ENCODE data around the gene AIP.

AIP gene

DNA sequence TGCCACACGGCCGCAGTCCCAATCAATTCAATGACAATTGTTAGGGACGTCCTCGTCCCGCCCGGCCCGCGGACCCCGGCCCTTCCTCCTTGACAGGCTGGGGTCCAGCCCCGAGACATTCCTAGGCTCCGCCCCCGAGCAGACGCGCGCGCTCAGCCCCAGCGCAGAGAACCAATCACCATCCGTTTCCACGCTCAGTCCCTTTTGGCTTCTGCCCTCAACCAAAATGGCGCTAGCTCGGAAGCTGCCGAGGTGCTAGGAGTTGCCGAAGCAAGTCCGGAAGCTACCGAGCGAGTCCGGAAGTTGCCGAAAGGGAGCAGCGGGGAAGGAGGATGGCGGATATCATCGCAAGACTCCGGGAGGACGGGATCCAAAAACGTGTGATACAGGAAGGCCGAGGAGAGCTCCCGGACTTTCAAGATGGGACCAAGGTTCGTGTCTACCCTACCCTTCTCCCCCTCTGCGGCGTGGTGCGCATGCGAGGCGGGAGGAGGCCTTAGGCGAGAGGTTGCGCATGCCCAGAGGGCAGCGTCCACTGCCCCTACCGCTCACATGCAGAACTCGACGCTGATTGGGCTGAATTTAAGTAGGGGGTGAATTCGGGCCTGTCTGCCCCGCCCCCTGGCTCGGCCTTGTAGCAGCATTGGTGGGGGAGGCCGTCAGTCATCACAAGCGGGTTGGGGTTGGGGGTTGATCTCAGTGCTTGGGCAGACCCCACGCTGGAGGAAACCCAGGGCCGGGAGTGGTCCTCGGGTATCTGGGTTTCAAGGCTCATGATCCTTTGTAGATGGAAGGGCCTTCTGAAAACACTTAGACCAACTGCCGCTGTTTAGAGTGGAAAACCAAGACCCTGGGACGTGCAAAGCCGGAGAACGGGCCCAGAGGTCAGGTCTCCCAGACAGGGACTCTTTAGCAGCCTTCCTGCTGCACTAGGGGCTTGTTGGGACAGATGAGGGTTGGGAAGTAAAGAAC, at the start of gene AIP:
TSS of gene AIP (plus strand) at position 200 of the 972 bp plus-strand sequence. CDS start at position 333, 133 bp downstream.
- in situ Hi-C loops (cut with MboI; ENCODE audit: low sequenced_read_pairs) = no loop called here

DNA sequence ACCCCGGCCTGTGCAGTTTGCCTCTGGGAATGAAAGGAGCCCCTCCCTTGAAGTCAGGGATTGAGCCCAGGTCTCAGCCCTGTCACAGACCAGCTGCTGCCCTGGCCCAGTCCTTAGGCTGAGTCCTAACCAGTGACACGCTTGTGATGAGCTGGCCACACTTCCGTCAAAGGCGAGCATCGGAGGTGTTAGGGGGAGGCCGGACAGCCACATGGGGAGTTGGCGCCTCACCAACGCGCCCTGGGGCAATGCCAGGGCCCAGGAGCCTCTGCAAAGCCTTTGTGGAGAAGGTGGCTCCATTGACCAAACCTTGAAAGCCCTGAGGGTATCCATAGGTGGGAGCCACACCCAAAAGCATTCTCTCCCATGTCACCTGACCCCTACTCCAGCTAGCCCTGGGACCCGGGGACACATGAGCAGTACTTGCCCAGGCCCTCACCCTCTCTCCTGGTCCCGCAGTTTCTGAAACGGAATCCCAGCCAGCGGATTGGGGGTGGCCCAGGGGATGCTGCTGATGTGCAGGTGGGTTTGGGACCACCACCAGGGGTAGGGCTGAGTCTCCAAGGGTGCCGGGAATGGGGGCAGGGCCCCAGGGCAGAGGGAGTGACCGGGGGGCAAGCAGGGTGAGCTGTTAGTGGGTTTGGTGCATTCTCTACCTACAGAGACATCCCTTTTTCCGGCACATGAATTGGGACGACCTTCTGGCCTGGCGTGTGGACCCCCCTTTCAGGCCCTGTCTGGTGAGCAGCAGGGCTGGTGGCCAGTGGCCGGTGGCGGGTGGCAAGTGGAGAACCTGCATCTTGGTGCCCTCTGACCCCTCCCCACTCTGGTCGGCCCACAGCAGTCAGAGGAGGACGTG, 49.1 kb upstream of the AIP start:
- in situ Hi-C loops (cut with MboI; ENCODE audit: low sequenced_read_pairs) = no loop called here

DNA sequence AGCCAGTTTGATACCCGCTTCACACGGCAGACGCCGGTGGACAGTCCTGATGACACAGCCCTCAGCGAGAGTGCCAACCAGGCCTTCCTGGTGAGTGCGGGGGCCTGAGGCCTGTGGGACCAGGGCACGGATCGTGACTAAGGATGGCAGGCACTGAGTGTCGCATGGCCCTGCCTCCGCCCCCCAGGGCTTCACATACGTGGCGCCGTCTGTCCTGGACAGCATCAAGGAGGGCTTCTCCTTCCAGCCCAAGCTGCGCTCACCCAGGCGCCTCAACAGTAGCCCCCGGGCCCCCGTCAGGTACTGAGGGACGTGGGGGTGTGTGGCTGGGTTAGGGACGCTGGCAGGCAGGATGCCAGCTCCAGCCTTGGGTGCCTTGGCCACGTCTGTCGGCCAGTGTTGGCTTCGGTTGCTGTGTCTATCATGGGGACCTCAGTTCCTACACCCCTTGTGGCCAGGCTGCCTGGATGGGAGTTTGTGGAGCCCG, 48.4 kb upstream of the AIP start:
- in situ Hi-C loops (cut with MboI; ENCODE audit: low sequenced_read_pairs) = no loop called here

DNA sequence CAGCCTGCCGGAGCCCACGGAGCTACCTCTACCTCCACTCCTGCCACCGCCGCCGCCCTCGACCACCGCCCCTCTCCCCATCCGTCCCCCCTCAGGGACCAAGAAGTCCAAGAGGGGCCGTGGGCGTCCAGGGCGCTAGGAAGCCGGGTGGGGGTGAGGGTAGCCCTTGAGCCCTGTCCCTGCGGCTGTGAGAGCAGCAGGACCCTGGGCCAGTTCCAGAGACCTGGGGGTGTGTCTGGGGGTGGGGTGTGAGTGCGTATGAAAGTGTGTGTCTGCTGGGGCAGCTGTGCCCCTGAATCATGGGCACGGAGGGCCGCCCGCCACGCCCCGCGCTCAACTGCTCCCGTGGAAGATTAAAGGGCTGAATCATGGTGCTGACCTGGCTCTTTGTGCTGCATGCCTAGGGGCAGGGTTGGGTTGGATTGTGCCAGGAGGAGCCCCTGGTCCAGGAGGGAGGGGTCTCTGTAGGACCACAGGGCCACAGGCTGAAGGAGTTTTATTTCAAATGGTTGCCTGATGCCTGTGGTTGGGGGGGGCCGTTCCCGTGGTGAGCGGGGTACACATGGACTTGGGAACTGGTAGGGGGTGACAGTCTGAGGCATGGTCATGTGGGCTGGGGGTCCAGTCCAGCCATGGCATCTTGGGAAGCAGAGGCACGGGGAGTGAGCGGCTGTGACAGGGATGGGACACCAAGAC, 47.6 kb upstream of the AIP start:
- in situ Hi-C loops (cut with MboI; ENCODE audit: low sequenced_read_pairs) = no loop called here

DNA sequence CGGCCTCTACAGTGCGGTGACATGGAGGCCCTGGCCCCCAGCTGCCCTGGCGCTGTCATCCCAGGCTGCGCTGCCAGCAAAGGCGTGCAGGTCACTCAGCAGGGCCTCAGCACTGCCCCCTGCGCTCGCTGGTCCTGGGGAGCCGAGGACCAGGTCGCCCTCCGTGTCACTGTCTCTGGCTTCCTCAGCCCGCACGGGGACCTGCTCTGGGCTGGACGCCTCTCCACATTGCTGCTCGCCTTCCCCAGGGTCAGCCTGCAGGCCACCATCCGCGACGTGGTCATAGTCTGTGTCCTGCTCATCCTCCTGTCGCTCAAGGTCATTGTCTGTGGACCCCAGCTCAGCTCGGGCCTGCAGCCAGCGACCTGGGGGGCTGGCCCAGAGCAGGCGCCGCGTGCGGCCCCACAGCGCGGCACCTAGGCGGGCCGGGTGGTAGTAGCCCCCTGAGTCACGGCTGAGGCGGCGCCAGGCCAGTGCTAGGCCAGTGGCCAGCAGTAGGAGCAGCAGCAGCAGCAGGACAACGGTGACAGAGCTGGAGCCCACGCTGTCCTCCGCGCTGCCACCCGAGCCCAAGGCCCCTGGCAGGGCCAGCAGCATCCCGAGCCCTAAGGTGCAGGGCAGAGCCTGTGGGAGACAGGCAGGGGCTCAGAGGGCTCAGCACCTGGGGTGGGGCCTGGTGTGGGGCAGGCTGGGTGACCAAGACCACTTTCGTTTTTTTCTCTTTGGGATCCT, 46.9 kb upstream of the AIP start:
- in situ Hi-C loops (cut with MboI; ENCODE audit: low sequenced_read_pairs) = no loop called here

DNA sequence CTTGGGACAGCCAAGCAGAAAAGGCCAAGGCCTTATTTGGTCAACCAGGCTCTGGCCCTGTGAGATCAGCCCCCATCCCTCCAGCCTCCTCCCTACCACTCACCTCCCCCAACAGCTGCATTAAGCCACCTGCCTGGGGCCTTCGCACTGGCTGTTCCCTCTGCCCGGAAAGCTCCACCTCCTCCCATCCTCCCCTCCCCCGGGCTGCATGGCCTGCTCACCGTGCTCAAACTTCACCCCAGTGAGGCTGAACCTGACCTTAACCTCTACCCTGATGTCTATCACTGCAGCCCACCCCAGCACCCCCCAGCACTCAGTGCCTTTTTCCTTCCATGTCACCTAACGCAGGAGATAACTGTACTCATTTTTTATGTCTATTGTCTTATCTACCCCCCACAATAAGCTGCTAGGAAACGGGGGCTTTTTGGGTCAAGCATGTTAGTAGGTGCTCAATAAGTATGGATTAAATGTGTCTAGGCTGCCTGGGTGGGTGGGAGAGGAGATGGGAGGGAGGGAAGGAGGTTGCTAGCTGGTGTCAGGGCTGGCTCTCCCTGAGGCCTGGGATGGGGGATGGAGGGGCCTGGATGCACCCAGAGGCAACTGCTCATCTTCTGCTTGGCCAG, 46.3 kb upstream of the AIP start:
- in situ Hi-C loops (cut with MboI; ENCODE audit: low sequenced_read_pairs) = no loop called here

DNA sequence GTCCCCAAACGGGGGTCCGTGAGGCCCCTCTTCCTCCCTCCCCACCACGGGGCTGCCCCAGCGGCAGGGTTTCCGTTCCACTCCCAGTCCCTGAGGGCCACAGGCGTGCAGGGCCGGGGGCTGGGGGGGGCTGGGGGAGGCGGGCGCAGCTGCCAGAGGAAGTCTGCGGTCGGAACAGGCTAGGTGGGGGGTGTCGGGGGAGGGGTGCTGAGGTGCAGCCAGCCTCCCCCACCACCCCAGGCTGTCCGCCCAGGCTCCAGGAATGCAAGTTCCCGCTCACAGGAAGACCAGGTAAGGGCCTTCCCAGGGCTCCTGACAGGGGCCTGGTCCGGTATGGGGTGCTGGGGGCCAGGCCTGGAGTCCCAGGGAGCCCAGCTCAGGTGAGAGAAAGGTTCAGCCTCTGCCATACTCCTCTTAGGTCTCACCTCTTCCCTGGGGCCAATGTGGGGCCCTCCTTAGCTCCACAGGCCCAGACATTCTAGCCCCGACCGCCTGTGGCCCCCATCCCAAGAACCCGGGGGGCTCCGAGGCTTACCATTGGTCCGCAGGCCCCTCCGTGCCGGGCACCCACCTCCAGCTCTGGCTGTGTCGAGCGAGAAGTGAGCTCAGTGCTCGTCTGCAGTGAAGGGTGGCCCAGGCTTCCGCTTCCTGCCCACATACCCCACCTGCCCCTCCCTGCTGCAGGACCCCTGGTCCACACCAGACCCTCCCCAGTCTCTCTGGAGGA, 45.6 kb upstream of the AIP start, which contains the start of gene PTPRCAP:
TSS of gene PTPRCAP (minus strand) at position 601 of the 727 bp plus-strand sequence. CDS start at position 538, 63 bp downstream.
- in situ Hi-C loops (cut with MboI; ENCODE audit: low sequenced_read_pairs) = no loop called here

DNA sequence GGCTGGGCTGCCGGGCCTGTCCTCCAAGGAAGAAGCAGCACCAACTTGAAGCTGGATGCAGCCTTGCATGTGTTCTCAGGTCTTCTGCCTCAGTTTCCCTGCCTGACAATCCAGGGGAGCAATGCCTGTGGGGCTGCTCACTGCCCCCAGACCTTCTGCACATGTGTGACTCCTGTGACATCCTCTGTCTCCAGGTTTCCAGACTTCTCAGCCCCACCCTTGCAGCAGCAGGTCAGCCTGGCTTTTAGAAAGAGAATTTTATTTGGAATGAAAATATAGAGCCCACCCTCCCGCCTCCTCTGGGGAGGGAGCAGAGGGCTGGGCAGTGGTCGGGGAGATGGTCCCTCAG, 45.0 kb upstream of the AIP start:
- in situ Hi-C loops (cut with MboI; ENCODE audit: low sequenced_read_pairs) = no loop called here

DNA sequence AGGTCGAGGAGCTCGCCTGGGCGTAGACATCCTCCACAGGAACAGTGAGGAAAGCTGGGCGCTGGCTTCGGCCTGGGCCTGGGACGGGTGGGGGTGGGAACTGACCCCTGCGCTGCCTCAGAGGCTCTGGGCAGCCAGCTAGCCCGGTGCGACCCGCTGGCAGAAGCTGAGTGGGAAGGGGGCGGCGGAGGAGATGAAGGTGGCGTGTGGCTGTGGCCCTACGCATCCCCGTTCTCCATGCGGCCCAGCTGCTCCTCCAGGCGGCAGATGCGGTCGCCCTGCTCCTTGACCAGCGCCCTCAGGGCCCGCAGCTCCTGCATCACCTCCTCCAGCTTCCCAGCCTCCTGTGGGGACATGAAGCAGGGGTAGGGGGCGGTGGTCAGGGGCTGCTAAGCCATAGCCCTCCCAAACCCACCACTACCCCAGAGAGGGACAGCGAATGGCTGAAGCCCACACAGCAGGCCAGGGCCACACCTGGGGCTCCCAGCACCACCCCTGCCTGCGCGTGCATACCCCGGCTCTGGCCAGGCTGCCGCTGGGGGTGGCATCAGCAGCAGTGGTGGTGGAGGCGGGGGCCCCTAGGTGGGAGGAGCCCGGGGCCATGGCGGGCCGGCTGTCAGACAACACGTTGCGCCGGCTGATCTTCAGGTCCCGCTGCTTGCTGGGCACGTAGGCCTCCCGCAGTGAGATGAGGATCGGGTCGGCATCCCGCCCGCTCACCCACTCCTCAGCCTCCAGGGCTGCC, 44.5 kb upstream of the AIP start:
- in situ Hi-C loops (cut with MboI; ENCODE audit: low sequenced_read_pairs) = no loop called here

DNA sequence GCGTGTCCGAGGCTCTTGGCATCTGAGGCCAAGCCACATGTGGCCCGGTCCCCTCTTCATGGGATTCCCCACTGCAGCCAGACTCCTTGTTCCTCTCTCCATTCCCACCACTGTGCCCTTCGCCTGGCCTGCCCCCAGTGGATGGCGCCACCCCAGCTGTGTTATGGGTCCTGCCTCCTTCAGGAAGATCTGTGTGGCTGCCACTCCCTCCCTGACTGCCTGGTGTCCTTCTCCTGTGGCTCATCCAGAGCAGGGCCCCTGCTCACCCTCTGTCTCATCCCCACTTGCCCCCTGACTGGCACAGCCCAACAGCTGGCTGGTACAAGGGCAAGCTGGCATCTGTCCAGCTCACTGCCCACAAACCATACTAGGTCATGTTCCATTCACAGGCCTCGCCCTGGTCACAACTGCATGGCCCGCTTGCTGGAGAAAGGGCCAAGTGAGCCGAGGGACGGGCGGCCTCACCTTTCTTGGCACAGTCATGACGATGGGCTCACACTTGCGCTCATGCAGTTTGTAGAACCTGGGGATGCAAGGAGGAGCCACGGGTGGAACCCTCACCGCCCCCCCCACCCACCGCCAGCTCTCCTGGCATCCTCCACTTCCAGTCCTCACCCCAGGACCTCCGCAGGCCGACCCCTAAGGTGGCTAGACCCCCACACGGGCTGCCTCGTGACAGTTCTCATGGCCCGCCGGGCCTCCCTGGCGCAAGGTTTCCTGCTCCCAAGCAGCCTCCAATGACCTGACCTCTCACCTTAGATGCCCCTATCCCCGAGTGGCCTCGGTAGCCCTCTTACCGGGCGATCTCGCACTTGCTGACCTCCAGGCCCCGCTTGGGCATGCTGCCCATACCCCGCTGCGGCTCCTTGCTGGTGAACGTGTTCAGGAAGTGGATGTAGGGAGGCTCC, 43.3 kb upstream of the AIP start:
- in situ Hi-C loops (cut with MboI; ENCODE audit: low sequenced_read_pairs) = no loop called here

DNA sequence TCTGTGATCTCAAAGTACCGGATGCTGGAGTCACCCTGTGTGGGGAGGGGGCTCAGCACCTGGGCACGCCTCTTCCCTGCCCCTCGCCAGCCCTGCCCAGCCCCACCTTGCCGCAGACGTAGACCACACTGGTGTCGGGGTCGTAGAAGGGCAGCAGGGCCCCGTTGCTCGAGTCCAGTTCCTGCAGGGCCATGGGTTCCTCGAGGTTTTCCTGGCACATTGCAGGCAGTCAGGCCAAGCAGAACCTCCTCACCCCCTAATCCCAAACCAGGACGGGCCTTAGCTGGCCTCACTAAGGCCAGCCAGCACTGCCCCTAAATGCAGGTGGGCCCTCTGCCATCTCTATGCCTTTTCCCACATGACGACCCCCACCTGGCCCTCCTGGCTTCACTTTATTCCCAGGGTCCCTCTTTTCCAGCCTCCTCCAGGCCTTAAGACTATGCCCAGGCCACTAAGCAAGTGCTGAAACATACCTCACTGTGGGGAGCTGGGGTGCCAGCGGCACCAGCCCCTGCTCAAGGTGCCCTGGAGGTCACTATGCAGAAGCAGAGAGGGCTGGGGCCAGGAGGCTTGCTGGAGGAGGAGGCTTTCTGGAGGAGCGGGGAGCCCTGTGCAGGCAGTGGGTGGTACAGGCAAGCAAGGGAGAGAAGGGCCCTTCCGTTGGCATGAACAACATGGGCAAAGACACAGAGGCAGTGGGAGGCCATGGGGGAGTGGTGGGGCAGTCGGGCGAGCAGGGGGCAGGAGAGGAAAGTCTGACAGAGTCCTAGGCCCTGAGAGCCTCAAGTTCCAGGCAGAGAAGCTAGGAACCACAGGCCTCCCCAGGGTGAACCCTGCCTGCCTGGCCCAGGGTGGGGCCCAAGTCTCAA, 42.4 kb upstream of the AIP start:
- in situ Hi-C loops (cut with MboI; ENCODE audit: low sequenced_read_pairs) = no loop called here

DNA sequence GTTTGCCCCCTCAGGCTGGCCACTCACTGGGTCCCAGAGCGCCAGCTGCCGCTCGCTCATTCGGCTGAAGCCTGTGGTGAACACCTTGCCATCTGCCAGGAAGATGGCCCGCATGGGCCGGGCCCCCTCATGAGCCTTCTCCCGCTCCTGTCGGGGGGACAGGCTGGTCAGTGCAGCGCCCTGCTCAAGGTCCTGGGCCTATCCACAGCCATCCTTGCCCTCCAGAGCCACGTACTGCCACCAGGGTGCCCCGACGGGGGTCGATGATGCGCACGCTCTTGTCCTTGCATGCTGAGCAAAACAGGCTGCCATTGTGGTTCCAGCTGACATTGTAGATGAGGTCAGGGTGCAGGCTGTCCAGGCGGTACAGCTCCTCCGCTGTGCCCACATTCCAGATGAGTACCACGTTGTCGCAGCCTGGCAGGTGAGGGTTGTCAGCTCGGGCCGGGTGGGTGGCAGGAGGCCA, 41.7 kb upstream of the AIP start:
- in situ Hi-C loops (cut with MboI; ENCODE audit: low sequenced_read_pairs) = no loop called here

DNA sequence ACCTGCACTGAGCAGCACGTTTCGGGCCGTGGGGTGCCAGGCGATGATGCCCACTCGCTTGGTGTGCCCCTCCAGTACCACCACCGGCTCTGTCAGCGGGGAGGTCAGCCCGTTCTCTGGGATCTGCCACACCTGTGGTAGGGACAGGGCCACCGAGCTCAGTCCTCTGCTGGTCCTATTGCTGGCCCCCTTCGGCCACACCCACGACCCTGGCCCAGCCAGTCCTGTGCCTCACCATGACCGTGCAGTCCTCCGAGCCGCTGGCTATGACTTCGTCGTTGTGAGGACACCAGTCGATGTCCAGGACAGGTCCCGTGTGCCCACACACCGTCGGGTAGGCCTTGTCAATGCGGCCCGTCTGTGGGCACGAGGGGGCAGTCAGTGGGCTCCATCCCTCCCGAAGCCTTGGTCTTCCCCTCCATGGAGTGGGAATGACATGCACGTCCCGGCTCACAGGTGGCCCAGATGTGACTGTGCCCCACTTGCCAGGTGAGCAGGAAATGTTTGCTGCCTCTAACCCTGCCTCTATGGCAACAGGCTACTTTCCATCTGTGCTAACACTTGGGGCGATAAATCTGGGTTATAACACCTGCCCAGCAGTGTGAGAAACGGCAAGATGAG, 41.0 kb upstream of the AIP start:
- in situ Hi-C loops (cut with MboI; ENCODE audit: low sequenced_read_pairs) = no loop called here

DNA sequence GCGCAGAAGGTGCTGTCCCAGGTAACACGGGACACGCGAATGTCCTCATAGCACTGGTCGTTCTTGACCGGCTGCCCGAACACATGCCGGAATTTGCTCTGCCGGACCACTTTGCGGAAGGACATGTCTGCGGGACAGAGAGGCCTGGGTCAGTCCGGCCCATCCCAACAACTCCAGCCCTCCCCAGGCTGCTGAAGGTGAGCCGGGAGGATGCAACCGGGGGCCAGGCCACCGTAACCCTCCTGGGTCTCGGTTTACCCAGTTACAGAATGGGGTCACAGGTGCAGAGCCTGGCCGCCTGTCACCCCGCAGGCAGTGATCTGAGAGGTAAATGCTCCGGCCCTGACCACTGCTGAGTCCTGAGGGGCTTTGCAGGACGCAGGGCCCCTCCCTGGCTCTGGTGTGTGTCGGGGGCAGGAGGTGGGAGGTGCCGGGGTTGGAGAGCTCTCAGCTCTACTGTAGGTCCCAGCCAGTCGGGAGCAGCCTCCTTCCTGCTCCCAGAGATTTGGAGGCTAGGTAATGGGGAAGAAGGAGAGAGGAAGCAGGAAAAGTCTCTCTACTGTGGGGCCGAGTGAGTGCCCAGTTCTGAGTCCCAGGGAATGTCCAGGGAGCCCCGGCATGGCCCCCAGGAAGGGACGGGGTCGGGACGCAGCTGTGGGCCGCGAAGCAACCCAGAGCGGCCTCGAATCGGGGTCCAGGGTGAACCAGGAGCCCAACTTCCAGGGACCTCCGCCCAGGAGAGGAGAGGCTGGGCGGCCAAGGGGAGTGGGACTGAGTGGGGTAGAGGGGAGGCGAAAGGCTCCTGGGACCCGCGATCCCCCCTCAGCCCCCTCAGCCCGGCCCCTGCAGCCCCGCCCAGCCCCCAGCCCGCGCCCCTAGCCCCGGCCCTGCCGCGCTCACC, 40.1 kb upstream of the AIP start:
- in situ Hi-C loops (cut with MboI; ENCODE audit: low sequenced_read_pairs) = no loop called here

DNA sequence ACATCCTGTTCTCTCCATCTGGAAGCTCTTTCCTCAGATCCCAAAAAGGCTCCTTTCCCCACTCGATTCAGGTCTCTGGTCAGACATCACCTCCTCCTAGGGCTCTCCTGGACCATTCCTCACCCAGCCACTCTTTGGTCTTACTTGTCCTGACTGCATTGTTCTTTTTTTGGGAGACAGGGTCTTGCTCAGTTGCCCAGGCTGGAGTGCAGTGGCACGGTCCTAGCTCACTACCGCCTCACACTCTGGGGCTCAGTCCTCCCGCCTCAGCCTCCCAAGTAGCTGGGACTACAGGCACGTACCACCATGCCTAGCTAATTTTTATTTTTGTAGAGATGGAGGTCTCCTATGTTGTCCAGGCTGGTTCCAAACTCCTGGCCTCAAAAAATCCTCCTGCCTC, 37.3 kb upstream of the AIP start:
- in situ Hi-C loops (cut with MboI; ENCODE audit: low sequenced_read_pairs) = no loop called here

Measured in HL-60/S4 (cell line).